ENCODE measurements around the gene EPHB3.

EPHB3 gene

GRCh38 chr3:184580376-184580775 is 18.8 kb downstream of the EPHB3 start:
- H3K27me3 ChIP-seq (ENCODE audit: insufficient read depth, low read length): peaks cover 4% of the 10 kb centered on the region; the same call in 1 of the 2 replicates
- H3K36me3 ChIP-seq (ENCODE audit: insufficient read depth, low read length): no peaks in the 10 kb centered on the region
- TF ChIP-seq EZH2 (IDR thresholded peaks at IDR 0.05; ENCODE audit: borderline replicate concordance, low read length) (no peak), CTCF (IDR thresholded peaks at IDR 0.05; ENCODE audit: low read length) (no peak)
- no peaks in the 10 kb centered on the region for H3K79me2 ChIP-seq (ENCODE audit: insufficient read depth, low read length)
- no peak overlapping the region for H3K4me3 ChIP-seq (ENCODE audit: low read depth, low read length, poor library complexity, severe bottlenecking)
- H4K20me1 ChIP-seq (ENCODE audit: insufficient read depth, low read length): no peaks in the 10 kb centered on the region
- no peaks in the 10 kb centered on the region for H3F3A ChIP-seq (ENCODE audit: insufficient read depth, low read length)
- H3K9ac ChIP-seq (ENCODE audit: low read length): no peak overlapping the region
- no peaks in the 10 kb centered on the region for H3K9me2 ChIP-seq (ENCODE audit: low read depth, low read length)
- H3K9me3 ChIP-seq (ENCODE audit: low read length): no peaks in the 10 kb centered on the region
- H2AFZ ChIP-seq (ENCODE audit: low read length): no peak overlapping the region
- H3K4me2 ChIP-seq (ENCODE audit: low read length): no peak overlapping the region
- no peaks in the 10 kb centered on the region for H3K4me1 ChIP-seq (ENCODE audit: insufficient read depth, low read length, severe bottlenecking)
- no peak overlapping the region for H3K27ac ChIP-seq (ENCODE audit: low read depth, low read length, poor library complexity, severe bottlenecking)

- Histone ChIP-seq H4K20me1 (ENCODE audit: insufficient read depth, low read length) (no peaks in the 10 kb centered on the region), H3K9me3 (ENCODE audit: low read length) (no peaks in the 10 kb centered on the region), H3K27me3 (ENCODE audit: insufficient read depth, low read length) (no peaks in the 10 kb centered on the region; the same call in 1 of the 2 replicates), H2AFZ (ENCODE audit: low read length) (no peak overlapping the region), H3K36me3 (ENCODE audit: insufficient read depth, low read length) (no peaks in the 10 kb centered on the region), H3K4me3 (ENCODE audit: low read depth, low read length, poor library complexity, severe bottlenecking) (no peak overlapping the region), H3K79me2 (ENCODE audit: insufficient read depth, low read length) (no peaks in the 10 kb centered on the region), H3F3A (ENCODE audit: insufficient read depth, low read length) (no peaks in the 10 kb centered on the region), H3K9me2 (ENCODE audit: low read depth, low read length) (no peaks in the 10 kb centered on the region), H3K27ac (ENCODE audit: low read depth, low read length, poor library complexity, severe bottlenecking) (no peak overlapping the region), H3K4me2 (ENCODE audit: low read length) (no peak overlapping the region), H3K9ac (ENCODE audit: low read length) (no peak overlapping the region), H3K4me1 (ENCODE audit: insufficient read depth, low read length, severe bottlenecking) (no peaks in the 10 kb centered on the region)
- no peak for TF ChIP-seq EZH2 (IDR thresholded peaks at IDR 0.05; ENCODE audit: borderline replicate concordance, low read length)
- TF ChIP-seq CTCF (IDR thresholded peaks at IDR 0.05; ENCODE audit: low read length): no peak
Observed at GRCh38 chr3:184581331-184581855, 19.8 kb downstream of the EPHB3 start.

- no peaks in the 10 kb centered on the region for H3F3A ChIP-seq (ENCODE audit: insufficient read depth, low read length)
- H3K36me3 ChIP-seq (ENCODE audit: insufficient read depth, low read length): no peaks in the 10 kb centered on the region
- no peaks in the 10 kb centered on the region for H3K4me1 ChIP-seq (ENCODE audit: insufficient read depth, low read length, severe bottlenecking)
- no peaks in the 10 kb centered on the region for H4K20me1 ChIP-seq (ENCODE audit: insufficient read depth, low read length)
- H3K79me2 ChIP-seq (ENCODE audit: insufficient read depth, low read length): no peaks in the 10 kb centered on the region
- no peak overlapping the region for H3K27ac ChIP-seq (ENCODE audit: low read depth, low read length, poor library complexity, severe bottlenecking)
- no peaks in the 10 kb centered on the region for H3K9me2 ChIP-seq (ENCODE audit: low read depth, low read length)
- no peak for TF ChIP-seq EZH2 (IDR thresholded peaks at IDR 0.05; ENCODE audit: borderline replicate concordance, low read length)
- no peak for TF ChIP-seq CTCF (IDR thresholded peaks at IDR 0.05; ENCODE audit: low read length)
- H3K9me3 ChIP-seq (ENCODE audit: low read length): no peaks in the 10 kb centered on the region
- no peak overlapping the region for H3K4me3 ChIP-seq (ENCODE audit: low read depth, low read length, poor library complexity, severe bottlenecking)
- no peaks in the 10 kb centered on the region for H3K27me3 ChIP-seq (ENCODE audit: insufficient read depth, low read length)
- no peak overlapping the region for H2AFZ ChIP-seq (ENCODE audit: low read length)
- no peak overlapping the region for H3K4me2 ChIP-seq (ENCODE audit: low read length)
- H3K9ac ChIP-seq (ENCODE audit: low read length): no peak overlapping the region
Observed at GRCh38 chr3:184582646-184583577, 21.3 kb downstream of the EPHB3 start.

All from OCI-LY1 (cell line).